Prostate gland (tissue), 2 donors: ENCODE results near the gene KIFC1.

Source experiments
- CTCF ChIP-seq, 4 experiments: fragments of 200-600 bp in 2 of 4; fragments of 450-650 bp in 2 of 4; sonication (generic) in 2 of 4; IDR thresholded peaks; 1 replicate in 3 of 4; 2 replicates in 1 of 4; pipeline ENCODE4 v1.5.1; 2016 to 2019; ENCODE audit warnings: antibody characterized with exemption in 4 of 4, mild to moderate bottlenecking in 2 of 4, moderate library complexity in 2 of 4
- POLR2A ChIP-seq: fragments of 450-650 bp; IDR thresholded peaks from one replicate; pipeline ENCODE4 v1.6.1; 2016; ENCODE audit warnings: antibody characterized with exemption, mild to moderate bottlenecking
- POLR2AphosphoS5 ChIP-seq: sonication (generic); formaldehyde crosslinking; IDR thresholded peaks from one replicate; pipeline ENCODE4 v1.6.1; 2017; ENCODE audit warnings: antibody characterized with exemption

DNA sequence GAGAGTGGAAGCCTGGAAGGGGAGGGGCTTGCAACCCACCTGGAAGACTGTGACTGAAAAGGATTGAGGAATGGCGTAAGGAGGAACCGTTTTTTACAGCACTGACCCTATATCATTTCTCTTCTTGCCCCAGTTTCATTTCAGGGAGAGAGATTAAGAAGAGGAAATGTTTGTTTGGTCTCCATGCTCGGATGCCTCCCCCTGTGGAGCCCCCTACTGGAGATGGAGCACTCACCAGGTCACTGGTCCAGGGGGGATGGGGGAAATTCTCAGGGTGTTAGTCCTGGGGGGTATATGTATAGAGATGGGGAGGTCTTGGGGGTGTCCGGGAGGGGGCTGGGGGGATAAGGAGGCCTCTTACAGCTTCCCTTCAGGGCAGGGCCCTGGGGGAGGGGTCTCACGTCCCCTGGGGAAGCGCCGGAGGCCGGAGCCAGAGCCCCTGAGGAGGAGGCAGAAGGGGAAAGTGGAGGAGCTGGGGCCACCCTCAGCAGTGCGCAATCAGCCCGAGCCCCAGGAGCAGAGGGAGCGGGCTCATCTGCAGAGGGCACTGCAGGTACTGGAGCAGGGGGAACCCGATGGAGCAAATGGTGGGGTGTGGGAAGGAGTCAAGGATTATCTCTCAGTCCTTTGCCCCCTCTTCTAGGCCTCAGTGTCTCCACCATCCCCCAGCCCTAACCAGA, 23.1 kb downstream of the KIFC1 start:
- no peak for TF ChIP-seq POLR2AphosphoS5
- TF ChIP-seq CTCF (IDR thresholded peaks at IDR 0.05), result no peak
- no peak for TF ChIP-seq POLR2A
